DND-41 (cell line): ENCODE measurements around the gene LMAN1.

Experiments
- ATAC-seq: fragments of 200-7000 bp; cut with Tn5 transposase; 3 replicates; pipeline ENCODE4 v1.9.1; 2021; ENCODE audit warnings: low read depth; ENCODE audit not compliant: insufficient read depth
- DNase-seq: peaks from one replicate; pipeline ENCODE4 v3.0.0-alpha.2; 2020
- H2AFZ ChIP-seq: 2 replicates; pipeline ENCODE4 v1.6.0; 2012; ENCODE audit warnings: low read depth, low read length
- H3K27ac ChIP-seq: 2 replicates; pipeline ENCODE4 v1.5.1; 2012; ENCODE audit warnings: low read length, inconsistent platforms
- H3K27me3 ChIP-seq: fragments of 200-600 bp; sonication (generic); 2 replicates; pipeline ENCODE4 v1.6.0; 2012; ENCODE audit warnings: low read length, mild to moderate bottlenecking, inconsistent platforms; ENCODE audit not compliant: insufficient read depth, poor library complexity
- H3K36me3 ChIP-seq: 2 replicates; pipeline ENCODE4 v1.5.1; 2012; ENCODE audit warnings: low read length, inconsistent platforms; ENCODE audit not compliant: insufficient read depth
- H3K4me1 ChIP-seq: 2 replicates; pipeline ENCODE4 v1.5.1; 2012; ENCODE audit warnings: mild to moderate bottlenecking, low read length; ENCODE audit not compliant: insufficient read depth
- H3K4me2 ChIP-seq: 2 replicates; pipeline ENCODE4 v1.6.0; 2012; ENCODE audit warnings: mild to moderate bottlenecking, moderate library complexity, low read length, inconsistent platforms; ENCODE audit not compliant: insufficient read depth
- H3K4me3 ChIP-seq, 2 experiments: fragments of 200-600 bp in 1 of 2; shearing (Covaris generic) in 1 of 2; 2 replicates each; pipeline ENCODE4 v1.5.1; 2012 to 2016; ENCODE audit warnings: inconsistent platforms in 2 of 2, low read length in 2 of 2, mild to moderate bottlenecking in 2 of 2, low read depth in 1 of 2, moderate library complexity in 1 of 2
- H3K79me2 ChIP-seq: 2 replicates; pipeline ENCODE4 v1.6.0; 2012; ENCODE audit warnings: low read length, inconsistent platforms; ENCODE audit not compliant: insufficient read depth
- H3K9ac ChIP-seq: 2 replicates; pipeline ENCODE4 v1.6.0; 2012; ENCODE audit warnings: low read depth, mild to moderate bottlenecking, inconsistent platforms, low read length, moderate library complexity
- H3K9me3 ChIP-seq: 2 replicates; pipeline ENCODE4 v1.5.1; 2012; ENCODE audit warnings: low read length, moderate library complexity, mild to moderate bottlenecking, inconsistent platforms; ENCODE audit not compliant: insufficient read depth, severe bottlenecking
- H4K20me1 ChIP-seq: 2 replicates; pipeline ENCODE4 v1.6.0; 2012; ENCODE audit warnings: low read length; ENCODE audit not compliant: insufficient read depth
- CTCF ChIP-seq: IDR thresholded peaks from 2 replicates; pipeline ENCODE4 v1.5.1; 2012; ENCODE audit warnings: borderline replicate concordance, low read length, moderate library complexity, mild to moderate bottlenecking; ENCODE audit not compliant: poor library complexity, severe bottlenecking; ENCODE audit errors: extremely low read depth
- EZH2 ChIP-seq: IDR thresholded peaks from 3 replicates; pipeline ENCODE4 v1.6.1; 2012; ENCODE audit warnings: borderline replicate concordance, low read depth, mild to moderate bottlenecking, moderate library complexity, low read length, inconsistent platforms; ENCODE audit not compliant: severe bottlenecking

LMAN1 gene

GRCh38 chr18:59328683-59329082, 30.4 kb downstream of the LMAN1 start:
- ATAC-seq (no peak), DNase-seq (no peak)
- H3K27ac ChIP-seq: no peak overlapping the region
- no peak overlapping the region for H2AFZ ChIP-seq
- H3K27me3 ChIP-seq: no peaks in the 10 kb centered on the region
- no peaks in the 10 kb centered on the region for H4K20me1 ChIP-seq
- H3K36me3 ChIP-seq: peaks cover 70% of the 10 kb centered on the region
- H3K79me2 ChIP-seq: no peaks in the 10 kb centered on the region
- no peak for TF ChIP-seq CTCF
- TF ChIP-seq EZH2: no peak
- H3K9me3 ChIP-seq: no peaks in the 10 kb centered on the region
- H3K4me3 ChIP-seq: no peak overlapping the region
- no peaks in the 10 kb centered on the region for H3K4me1 ChIP-seq
- H3K4me2 ChIP-seq: no peak overlapping the region
- H3K9ac ChIP-seq: no peak overlapping the region

- Histone ChIP-seq H3K9me3 (no peaks in the 10 kb centered on the region), H3K79me2 (no peaks in the 10 kb centered on the region), H3K27me3 (no peaks in the 10 kb centered on the region), H3K36me3 (peaks cover 43% of the 10 kb centered on the region), H3K4me3 (no peak overlapping the region), H2AFZ (no peak overlapping the region), H3K27ac (no peak overlapping the region), H4K20me1 (no peaks in the 10 kb centered on the region), H3K4me2 (no peak overlapping the region), H3K4me1 (no peaks in the 10 kb centered on the region), H3K9ac (no peak overlapping the region)
- DNase-seq: no peak
- no peak for ATAC-seq
- TF ChIP-seq EZH2 (no peak), CTCF (no peak)
These were observed 33.1 kb downstream of the LMAN1 start for GRCh38 chr18:59325965-59326364.

GRCh38 chr18:59324623-59324971, 34.5 kb downstream of the LMAN1 start:
- H3K27me3 ChIP-seq: no peaks in the 10 kb centered on the region
- no peaks in the 10 kb centered on the region for H3K9me3 ChIP-seq
- no peak overlapping the region for H2AFZ ChIP-seq
- H3K9ac ChIP-seq: no peak overlapping the region
- H3K4me3 ChIP-seq: no peak overlapping the region
- no peaks in the 10 kb centered on the region for H3K79me2 ChIP-seq
- H3K4me1 ChIP-seq: no peaks in the 10 kb centered on the region
- no peak overlapping the region for H3K4me2 ChIP-seq
- no peak for TF ChIP-seq CTCF
- TF ChIP-seq EZH2: no peak
- DNase-seq: no peak
- H3K27ac ChIP-seq: no peak overlapping the region
- no peaks in the 10 kb centered on the region for H4K20me1 ChIP-seq
- peak; percentile 24; the same call in 1 of the 3 replicates for ATAC-seq
- H3K36me3 ChIP-seq: peaks cover 30% of the 10 kb centered on the region

GRCh38 chr18:59323931-59324622, 35.0 kb downstream of the LMAN1 start:
- TF ChIP-seq CTCF (no peak), EZH2 (no peak)
- no peaks in the 10 kb centered on the region for H3K9me3 ChIP-seq
- no peaks in the 10 kb centered on the region for H4K20me1 ChIP-seq
- H3K27ac ChIP-seq: no peak overlapping the region
- H3K27me3 ChIP-seq: no peaks in the 10 kb centered on the region
- H3K36me3 ChIP-seq: peaks cover 25% of the 10 kb centered on the region
- no peak overlapping the region for H3K4me3 ChIP-seq
- H2AFZ ChIP-seq: no peak overlapping the region
- no peaks in the 10 kb centered on the region for H3K4me1 ChIP-seq
- no peak overlapping the region for H3K9ac ChIP-seq
- DNase-seq (no peak), ATAC-seq (0 out of 3 replicates have a peak, but pooled peaks have one; percentile 24)
- H3K79me2 ChIP-seq: no peaks in the 10 kb centered on the region
- no peak overlapping the region for H3K4me2 ChIP-seq
